Stimulated activated naive CD8-positive, alpha-beta T cell treated with anti-CD3 and anti-CD28 coated beads, Interleukin-15, Interleukin-2, amounts not matched to agents 100 U/mL and 50 U/mL, for 24 hours (primary cell): Measurements from ENCODE around the gene SPRN.
"Not testable (repeated sequence)": the region's sequence is repeated elsewhere in the genome, so short reads cannot be mapped to it uniquely, and the experiment has no call there.

Experiments
- ATAC-seq: fragments of 150-1000 bp; cut with Tn5 transposase; one replicate; pipeline ENCODE4 v1.10.0; 2021
- DNase-seq: peaks from one replicate; pipeline ENCODE4 v3.0.0; 2021

Gene SPRN

DNA sequence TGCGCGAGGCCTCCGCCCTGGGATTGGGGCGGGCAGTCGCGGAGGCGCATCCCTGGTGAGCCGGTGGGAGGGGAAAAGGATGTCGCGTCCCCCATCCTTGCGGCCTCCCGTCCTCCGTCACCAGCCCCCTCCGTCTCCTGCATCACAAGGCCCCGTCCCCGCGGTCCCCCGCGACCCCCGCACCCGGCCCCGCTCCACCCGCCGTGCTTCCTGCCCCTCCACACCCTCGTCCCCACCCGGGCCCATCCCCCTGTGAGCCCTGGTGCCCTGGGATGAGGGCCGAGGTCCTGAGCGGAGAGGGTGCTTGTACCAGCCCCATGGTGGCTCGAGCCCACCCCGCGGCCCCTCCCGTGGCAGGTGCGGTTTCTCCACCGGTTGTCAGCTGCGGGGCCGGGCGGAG, at the start of gene SPRN:
Gene SPRN (minus strand): TSS at position 25 of the 400 bp plus-strand sequence. CDS start 944 bp downstream, outside the sequence.
- not testable (repeated sequence) for ATAC-seq, DNase-seq

DNA sequence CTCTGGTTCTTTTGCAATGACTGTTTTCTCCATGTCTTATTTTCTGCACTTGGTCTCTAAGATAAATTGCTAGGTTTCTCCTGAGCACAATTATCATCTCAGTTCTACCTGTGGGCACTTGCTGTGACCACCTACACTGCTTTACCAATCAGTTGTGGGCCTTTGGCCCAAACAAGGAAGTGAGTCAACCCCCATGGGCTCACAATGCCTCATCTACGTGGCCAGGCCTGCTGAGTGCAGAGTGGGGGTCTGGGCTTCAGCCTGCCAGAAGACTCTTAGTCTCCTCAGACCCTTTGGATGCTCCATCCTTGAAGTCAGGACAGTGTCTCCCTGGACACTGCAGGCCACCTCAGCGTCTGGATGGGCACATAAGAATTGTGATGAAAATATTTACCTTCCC, 49.6 kb upstream of the SPRN start:
- peak; percentile 35 for ATAC-seq
- DNase-seq = no peak

DNA sequence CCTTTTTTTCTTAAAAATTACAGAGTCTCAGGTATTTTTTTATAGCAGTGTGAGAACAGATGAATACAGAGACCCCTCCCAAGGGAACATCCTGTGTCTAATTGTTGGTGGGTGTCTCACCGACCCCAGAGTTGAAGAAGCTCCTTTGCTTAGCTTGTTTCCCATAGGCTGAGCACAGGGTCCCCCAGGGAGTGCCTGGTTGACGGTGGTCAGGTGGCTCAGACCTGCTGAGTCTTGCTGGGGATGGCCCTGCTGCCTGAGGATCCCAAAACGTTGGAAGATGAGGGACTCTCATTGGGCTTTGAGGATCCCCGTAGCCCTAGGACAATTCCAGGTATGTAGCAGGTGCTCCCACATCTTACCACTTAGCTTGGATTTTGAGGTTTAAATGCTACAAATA, 48.8 kb upstream of the SPRN start:
- ATAC-seq = no peak

DNA sequence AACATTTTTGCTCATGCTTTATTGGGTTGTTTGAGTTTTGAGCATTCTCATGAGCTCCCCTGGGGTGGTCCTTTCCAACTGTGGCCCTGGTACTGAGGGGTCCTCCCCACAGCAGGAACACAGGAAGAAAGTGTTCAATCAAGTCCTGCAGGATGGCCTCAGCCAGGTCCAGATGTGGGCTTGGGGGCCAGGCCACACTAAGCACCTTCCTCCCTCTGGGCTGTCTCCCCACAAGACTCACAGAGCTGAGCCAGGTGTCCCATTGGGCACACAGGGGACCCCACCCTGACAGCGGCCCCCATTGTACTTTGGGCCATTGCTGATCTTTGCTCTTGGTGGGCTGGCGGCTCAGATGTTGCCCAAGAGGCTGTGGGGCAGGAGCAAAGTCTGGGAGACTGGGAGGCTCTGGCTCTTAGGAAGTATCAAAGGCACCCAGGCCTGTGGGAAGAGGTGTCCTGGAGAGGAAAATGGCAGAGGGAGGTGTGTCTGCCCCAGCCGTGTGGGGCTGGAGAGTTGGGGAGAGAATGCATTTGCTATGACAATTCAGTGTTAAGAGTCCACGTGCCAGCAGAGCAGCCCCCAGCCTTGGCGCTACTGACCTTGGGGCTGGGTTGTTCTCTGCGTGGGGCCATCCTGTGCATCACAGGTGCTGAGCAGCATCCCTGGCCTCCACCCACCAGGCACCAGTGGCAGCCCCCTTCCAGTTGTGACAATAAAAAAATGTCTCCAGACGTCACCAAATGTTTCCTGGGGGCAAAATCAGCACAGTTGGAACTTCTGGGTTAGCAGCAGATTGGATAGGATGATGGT, 47.1 kb upstream of the SPRN start:
- DNase-seq (no peak), ATAC-seq (no peak)

More for the DNA sequence above, 48.8 kb upstream of the SPRN start:
- DNase-seq = no peak

GRCh38 chr10:133469205-133469604, 44.8 kb upstream of the SPRN start:
- ATAC-seq, DNase-seq: not testable (repeated sequence)

DNA sequence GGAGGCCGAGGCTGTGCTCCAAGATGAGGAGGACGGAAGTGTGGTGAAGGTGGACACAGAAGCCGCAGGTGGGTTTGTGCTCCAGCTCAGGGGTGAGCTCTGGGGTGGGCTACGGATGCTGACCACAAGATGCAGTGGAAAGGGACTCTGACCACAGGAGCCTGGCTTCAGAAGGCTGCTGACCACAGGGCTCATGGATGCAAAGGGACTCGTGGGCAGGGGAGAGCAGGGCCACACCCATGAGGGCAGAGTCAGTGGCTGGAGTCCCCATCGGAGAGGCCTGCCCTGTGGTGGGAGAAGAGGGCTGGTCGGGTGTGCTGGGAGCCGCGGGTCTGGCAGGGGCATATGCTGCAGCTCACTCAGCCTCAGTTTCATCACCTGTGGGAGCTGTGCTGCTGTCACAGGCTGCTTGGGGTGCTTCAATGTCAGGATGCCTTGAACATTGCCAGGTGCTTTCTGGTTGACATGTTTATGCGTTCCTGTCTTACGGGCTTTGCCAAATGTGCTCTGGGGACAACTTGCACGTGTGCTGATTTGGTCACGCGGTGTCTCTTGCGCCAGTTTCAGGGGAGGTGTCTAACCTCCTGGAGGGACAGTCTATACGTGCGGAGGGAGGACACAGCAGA, 43.0 kb upstream of the SPRN start:
- DNase-seq = no peak
- no peak for ATAC-seq

DNA sequence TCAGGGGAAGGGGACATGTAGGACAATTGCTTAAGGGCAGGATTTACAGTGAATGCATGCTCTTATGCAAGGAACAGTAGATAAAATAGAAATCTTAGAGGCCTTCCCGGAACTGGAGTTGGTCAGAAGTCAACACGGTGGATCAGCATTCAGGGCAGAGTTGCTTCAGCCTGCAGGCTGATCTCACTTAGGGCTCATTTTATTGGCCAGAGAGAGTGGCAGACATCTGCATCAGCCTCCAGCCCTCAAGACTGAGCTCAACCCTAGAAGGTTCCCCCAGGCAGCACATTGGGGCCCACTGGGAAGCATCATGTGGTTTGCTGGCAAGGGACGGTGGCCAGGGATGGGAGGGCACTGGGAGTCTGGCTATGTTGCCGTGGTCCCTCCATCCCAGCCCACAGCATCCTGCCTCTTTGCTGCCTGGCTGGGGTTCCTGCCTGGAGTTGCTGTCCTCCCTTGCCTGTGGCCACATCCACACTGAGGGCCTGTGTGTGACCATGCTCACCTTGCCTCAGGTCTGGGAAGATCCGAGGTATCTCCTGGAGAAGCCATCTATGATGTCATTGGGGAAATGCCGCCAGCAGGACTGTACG, 42.4 kb upstream of the SPRN start:
- ATAC-seq = no peak

GRCh38 chr10:133465950-133466474, 41.6 kb upstream of the SPRN start:
- DNase-seq = no peak
- no peak for ATAC-seq

More for the DNA sequence above, 42.4 kb upstream of the SPRN start:
- no peak for DNase-seq

DNA sequence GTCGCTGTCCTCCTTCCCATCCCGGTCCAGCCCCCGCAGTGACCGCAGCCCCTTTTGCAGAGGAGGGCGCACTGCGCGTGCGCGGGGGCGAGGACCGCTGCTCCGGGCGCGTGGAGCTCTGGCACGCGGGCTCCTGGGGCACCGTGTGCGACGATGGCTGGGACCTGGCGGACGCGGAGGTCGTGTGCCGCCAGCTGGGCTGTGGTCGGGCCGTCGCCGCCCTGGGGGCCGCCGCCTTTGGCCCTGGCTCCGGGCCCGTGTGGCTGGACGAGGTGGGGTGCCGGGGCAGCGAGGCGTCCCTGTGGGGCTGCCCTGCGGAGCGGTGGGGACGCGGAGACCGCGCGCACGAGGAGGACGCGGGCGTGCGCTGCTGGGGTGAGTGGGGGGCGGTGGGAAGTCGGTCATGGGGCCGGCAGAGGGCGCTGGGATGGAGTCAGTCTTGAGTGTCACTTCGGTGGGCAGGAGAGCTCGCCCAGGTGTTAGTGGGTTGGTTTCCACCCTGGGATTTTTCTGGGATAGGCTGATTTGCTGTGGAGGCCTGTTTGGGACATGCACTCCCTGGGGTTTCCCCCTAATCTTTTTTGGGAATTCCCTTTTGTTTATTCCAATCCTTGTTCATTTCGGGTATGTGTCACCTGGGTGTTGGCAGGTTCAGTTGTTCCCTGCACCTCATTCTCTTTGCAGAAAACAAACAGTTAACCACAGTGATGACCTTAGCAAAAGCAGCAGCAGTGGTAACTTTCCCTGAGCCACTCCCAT, 40.9 kb upstream of the SPRN start:
- no peak for ATAC-seq
- DNase-seq = no peak

DNA sequence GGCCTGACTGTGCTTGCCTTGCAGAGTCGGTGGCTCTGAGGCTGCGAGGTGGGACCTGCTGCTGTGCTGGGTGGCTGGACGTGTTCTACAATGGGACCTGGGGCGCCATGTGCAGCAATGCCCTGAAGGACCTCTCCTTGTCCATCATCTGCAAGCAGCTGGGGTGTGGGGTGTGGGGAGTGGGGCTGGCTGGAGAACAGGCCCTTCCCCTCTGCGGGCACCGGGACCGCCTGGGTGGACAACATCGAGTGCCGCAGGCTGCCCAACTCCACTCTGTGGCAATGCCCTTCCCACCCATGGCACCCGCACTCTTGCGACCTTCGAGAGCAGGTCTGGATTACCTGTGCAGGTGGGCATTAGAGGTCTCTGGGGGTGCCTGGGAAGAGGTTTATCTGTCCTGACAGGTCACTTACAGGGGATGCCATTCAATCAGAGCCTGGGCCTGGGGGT, 40.2 kb upstream of the SPRN start:
- ATAC-seq (no peak), DNase-seq (no peak)

DNA sequence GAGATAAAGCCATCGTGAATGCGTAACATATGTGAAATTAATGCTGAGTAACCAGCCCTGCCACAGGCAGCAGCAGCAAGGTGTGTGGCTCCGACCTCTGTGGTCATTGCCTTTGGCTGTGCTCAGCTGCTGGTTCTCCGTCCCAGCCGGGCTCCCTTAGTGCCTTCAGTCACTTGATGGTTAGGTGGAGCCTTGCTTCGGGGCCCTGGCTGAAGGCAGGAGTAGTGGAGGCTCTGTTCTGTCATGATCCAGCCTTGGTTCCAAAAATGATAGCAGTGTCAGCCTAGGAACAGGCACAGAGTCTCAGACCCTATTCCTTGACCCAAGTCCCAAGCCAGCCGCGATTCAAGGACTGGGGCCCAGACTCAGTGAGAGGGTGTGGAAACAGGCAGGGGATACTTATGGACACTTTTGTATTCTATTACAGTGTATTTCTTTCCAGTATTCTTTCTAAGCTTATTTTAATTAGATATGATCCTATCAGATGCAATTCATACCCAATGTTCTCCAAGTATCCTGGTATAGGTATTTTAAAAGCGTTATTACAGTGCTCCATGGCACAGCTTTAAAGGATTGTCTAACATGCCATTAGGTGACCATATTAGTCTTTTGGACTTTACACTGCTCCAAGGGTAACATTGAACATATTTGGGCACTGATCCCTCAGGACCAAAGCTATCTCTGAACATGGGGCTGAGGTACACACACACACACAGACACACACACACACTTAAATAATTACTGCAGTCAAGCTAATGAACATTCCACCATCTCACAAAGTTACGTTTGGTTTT, 38.3 kb upstream of the SPRN start:
- ATAC-seq (no peak), DNase-seq (no peak)

DNA sequence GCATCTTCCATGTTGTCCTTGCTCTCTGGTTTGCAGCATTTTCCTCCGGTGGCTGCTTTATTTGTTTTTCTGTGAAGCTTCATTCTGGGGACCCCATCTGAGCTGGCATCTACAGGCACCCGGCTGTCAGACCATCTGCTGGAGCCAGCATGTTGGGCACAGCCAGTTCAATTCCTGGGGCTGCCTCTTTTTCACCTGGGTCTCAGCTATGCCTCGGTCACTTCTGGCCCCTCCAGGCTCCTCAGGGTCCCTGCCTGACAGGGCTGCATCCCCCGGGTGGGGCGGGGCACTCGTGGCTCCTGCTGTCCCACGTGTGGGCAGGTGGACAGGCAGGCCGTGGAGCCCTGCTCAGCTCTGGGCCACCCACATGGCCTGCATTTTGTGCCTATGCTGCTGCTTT, 37.4 kb upstream of the SPRN start:
- no peak for ATAC-seq

DNA sequence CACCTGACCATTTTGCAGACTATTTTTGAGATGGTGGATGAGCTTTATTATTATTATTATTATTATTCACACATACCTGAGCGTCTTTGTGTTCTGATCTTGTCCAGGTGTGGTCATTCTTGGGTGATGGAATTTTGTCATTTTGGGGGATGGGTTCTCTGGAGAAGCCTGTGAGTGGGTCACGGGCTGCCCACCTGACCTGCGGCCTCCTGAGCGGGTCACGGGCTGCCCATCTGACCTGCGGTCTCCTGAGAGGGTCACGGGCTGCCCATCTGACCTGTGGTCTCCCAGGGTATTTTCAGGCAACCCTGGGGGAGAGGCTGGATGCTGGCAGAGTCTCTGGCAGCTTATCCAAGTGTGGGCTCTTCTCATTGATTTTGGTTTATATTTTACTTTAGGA, 36.6 kb upstream of the SPRN start:
- DNase-seq (no peak), ATAC-seq (no peak)

More for the DNA sequence above, 37.4 kb upstream of the SPRN start:
- DNase-seq = no peak

DNA sequence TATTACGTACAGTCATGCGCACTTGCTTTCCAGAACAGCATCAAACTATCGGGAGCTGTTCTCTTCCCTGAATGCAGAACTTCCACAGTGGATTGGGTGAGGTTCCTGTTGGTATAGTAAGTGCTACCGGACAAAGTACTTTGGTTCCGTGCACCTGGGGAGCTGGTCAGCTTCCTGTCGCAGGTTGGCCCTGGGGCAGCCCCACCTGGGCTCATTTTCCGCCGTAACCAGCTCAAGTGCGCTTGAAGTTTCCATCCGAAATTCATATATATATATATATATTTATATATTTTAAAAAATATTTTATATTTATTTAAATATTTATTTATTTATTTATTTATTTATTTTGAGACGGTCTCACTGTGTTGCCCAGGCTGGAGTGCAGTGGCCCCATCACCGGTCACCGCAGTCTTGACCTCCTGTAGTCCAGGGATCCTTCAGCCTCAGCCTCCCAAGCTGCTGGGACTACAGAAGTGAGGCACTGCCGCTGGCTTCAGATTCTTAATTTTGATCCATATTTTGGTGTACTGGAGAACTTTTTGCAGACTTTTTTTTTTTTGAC, 35.9 kb upstream of the SPRN start:
- no peak for ATAC-seq
- no peak for DNase-seq

- ATAC-seq (no peak), DNase-seq (no peak)
These were observed 35.2 kb upstream of the SPRN start for GRCh38 chr10:133459454-133460207.

DNA sequence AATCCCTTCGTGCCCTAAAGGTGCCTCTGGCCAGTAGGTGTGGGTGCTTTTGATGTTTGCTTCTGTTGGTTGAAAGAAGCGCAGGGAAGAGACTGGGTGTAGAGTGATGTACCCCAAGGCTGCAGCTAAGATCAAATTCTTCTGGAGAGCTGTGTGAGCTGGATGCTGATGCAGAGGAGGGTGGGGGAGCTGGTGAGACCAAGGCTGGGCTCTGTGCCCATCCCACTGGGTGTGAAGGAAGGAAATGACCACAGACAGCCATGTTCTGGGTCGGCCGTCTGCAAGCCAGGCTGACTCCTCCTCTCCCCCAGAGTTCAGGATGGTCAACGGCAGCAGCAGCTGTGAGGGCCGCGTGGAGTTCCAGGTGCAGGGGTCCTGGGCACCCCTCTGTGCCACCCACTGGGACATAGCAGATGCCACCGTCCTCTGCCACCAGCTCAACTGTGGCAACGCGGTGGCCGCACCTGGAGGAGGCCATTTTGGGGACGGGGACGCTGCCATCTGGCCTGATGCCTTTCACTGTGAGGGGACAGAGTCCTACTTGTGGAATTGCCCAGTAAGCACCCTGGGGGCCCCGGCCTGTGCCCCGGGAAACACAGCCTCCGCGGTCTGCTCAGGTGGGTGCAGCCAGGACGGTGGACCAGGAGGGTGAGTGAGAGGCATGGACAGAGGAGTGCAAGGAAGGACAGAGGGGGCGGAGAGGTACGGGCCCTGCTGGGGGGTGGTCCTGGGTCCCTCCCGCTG, 34.5 kb upstream of the SPRN start:
- DNase-seq = no peak
- ATAC-seq = no peak

- no peak for ATAC-seq
- no peak for DNase-seq
These were observed 33.7 kb upstream of the SPRN start for GRCh38 chr10:133458021-133458709.

DNA sequence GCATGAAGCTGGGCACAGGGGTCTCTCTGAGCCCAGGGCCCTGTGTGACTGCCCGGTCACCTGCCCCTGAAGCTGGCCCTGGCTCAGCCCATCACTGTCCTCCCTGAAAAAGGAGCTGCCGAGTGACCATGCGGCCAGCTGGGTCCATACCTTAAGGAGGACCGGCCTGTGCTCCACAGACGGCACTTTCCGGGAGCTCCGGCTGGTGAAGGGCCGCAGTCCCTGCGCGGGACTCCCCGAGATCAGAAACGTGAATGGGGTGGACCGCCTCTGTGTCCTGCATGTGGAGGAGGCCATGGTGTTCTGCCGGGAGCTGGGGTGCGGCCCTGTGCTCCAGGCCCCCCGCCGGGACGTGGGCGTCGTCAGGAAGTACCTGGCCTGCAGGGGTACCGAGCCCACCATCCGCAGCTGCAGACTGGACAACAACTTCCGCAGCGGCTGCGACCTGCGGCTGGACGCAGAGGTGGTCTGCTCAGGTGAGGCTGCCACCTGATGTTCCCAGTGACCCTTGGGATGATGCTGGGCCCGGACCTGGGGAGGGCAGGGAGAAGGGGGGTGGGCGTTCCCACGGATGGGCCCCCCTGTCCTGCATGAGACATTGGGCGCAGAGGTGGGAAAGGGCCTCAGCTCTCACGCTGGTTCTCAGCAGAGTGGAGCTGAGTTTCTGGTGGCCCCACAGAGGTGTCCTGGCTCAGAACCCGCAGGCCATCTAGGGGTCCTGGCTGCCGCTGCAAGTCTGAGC, 32.8 kb upstream of the SPRN start:
- DNase-seq (no peak), ATAC-seq (no peak)
